GM12801 (cell line): ENCODE results near the gene GAL3ST1.

Experiments
- TF ChIP-seq, protein P1 (sequence below): IDR thresholded peaks from one replicate; pipeline ENCODE4 v1.5.1; 2011; ENCODE audit warnings: control low read depth; ENCODE audit not compliant: insufficient read length; ENCODE audit errors: extremely low read depth

GAL3ST1 gene

DNA sequence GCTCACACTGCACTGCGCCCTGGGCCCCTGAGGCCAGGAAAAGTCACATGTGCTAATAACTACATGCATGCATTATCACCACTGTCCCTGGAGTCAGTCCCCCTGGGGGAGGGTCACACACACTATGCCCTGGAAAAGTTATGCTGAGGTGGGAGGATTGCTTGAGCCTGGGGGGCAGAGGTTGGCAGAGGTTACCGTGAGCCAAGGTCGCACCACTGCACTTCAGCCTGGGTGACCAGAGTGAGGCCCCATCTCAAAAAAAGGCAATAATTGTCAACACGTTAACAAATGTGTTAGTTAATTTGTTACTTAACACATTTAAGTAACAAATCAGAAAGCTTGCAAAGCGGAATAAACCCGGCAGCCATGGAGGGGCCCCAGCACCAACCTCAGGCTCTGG lies 14.6 kb downstream of the GAL3ST1 start:
- TF ChIP-seq, protein P1, sequence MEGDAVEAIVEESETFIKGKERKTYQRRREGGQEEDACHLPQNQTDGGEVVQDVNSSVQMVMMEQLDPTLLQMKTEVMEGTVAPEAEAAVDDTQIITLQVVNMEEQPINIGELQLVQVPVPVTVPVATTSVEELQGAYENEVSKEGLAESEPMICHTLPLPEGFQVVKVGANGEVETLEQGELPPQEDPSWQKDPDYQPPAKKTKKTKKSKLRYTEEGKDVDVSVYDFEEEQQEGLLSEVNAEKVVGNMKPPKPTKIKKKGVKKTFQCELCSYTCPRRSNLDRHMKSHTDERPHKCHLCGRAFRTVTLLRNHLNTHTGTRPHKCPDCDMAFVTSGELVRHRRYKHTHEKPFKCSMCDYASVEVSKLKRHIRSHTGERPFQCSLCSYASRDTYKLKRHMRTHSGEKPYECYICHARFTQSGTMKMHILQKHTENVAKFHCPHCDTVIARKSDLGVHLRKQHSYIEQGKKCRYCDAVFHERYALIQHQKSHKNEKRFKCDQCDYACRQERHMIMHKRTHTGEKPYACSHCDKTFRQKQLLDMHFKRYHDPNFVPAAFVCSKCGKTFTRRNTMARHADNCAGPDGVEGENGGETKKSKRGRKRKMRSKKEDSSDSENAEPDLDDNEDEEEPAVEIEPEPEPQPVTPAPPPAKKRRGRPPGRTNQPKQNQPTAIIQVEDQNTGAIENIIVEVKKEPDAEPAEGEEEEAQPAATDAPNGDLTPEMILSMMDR = no peak

DNA sequence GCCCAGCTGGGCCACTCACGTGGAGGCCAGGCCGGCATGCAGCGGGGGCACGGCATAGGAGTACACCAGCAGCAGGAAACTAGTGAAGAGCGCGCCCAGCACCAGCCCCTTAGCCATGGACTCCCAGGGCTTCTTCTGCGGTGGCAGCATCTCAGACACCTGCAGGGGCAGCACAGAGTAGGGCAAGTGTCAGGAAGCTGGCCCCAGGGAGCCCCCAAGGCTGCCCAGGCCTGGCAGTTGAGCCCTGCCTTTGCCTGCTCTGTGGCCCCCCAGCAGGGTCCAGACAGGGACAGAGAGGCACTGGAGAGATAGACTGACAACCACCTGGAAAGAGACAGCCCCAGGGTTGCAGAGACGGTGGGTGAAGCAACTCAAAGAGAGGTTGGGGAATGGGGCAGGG lies 17.2 kb downstream of the GAL3ST1 start:
- TF ChIP-seq, protein P1 = no peak

DNA sequence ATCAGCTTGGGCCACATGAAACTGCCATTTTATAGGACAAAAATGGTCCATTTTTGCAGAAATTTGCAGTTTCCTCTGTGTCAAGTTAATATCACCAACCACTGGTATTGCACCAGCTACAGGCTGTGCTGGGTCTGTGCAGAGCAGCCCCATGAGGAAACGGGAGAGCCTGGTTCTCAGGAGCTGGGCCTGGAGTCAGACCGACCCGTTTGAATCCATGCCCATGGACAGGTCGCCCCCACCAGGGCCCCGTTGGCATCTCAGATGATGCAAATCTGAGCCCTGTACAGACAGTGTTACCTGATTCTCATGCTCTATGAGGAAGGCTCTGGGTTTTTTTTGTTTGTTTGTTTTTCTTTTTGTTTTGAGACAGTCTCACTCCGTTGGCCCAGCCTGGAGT lies 18.1 kb downstream of the GAL3ST1 start:
- TF ChIP-seq, protein P1 = no peak

DNA sequence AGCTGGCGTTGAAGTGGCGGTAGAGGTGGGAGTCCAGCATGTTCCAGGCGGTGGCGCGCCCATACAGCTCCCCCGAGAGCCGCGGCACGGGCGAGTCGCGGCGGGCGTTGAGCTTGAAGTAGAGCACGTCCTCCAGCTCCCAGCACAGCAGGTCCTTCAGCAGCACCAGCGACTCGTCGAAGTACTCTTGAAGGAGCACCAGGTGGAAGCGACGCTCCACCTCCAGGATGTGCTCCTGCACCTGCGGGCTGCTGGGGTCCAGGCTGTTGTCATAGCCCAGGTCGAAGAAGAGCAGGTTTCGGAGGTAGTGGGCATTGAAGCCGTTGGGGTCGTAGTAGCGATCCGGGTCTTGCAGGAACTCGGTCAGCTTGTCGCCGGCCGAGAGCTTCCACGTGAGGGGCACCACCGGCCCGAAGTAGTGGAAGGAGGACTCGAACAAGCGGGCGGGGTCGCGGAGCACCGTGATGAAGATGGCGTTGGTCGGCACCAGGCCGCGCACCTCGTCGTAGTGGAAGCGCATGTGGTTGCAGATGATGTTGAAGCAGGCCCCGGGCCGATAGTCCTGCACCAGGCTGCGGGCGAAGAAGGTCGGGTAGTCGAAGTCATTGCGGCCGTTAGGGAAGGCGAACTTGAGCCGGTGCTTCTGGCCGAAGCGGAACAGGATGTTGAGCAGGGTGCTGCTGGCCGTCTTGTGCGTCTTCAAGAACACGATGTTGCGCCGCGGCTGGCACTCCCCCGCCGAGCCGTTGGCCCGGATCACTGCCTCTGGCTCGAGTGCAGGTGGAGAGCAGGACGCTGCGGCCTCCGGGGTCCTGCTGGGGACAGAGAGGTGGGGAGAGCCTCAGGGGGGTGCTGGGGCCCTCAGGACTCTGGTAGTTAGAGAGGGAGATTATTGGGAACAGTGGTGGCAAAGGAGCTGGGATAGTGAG lies 18.9 kb downstream of the GAL3ST1 start:
- TF ChIP-seq, protein P1 = no peak

DNA sequence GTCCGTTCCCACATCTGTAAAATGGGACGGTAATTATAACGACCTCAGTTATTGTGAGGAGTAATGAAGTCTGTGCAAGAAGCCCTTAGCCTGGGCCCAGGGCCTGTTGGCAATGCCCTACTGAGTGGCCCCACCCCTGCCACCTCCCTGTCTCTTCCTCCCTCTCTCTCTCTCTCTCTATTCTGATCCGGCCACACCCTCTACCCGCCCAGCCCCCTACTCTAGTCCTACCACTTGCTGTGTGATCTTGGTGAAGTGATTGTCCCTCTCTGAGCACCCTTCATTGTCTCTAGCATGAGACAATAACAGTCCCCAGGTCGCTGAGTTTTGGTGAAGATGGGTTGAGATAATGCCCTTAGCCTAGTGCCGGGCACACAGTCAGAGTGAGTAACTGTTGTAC lies 20.5 kb downstream of the GAL3ST1 start:
- TF ChIP-seq, protein P1 = no peak

DNA sequence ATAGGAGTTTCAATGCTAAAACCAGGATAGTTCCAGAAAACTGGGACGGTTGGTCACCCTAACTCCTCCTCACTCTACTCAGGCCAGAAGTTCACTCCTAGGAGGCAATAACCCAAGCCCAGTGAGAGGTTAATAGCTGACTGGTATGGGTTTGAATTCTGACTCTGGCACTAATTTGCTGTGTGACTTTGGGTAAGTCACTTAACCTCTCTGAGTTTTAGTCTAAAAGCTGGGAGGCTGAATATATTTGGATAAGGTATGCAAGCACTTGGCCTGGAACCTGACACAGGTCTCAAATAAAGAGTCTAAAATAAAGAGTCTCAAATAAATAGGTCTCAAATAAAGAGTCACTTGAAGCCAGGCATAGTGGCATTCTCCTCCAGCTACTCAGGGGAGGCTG lies 21.7 kb downstream of the GAL3ST1 start:
- TF ChIP-seq, protein P1 = no peak

DNA sequence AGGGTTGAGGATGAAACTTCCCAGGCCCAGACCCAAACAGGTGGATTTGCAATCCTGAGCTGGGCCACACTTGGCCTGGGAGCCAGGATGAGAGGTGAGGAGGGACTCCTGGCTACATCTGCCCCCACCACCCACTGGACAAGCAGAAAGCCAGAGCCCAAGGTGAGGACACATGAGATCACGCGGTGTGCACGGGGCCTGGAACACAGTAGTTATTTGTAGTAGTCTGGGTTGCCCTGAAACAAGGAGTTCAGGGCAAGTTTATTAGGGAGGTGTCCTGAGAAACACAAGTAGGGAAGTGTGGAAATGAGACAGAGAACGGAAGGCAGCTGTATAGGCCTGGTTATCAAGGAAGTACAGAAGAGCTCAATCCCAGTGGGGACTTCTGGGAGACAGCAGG lies 27.3 kb downstream of the GAL3ST1 start:
- TF ChIP-seq, protein P1 = no peak
